HG03565 (cell line): ENCODE results near the gene IPPK.
A peak's percentile ranks its signal among the peaks of the same experiment; 100 is the strongest.

Experiments used
- ATAC-seq: cut with Tn5 transposase; IDR thresholded peaks from one replicate; pipeline ENCODE4 v1.9.1; 2021; ENCODE audit warnings: mild to moderate bottlenecking, moderate library complexity; ENCODE audit not compliant: unreplicated experiment

Gene IPPK

GRCh38 chr9:92669890-92670708, at the start of gene IPPK:
Gene IPPK (minus strand): TSS chr9:92670131. CDS start chr9:92669988, 143 bp downstream.
- ATAC-seq: peak; percentile 95

GRCh38 chr9:92719028-92719647, 49.2 kb upstream of the IPPK start:
- ATAC-seq: no peak

GRCh38 chr9:92718086-92719001, 48.4 kb upstream of the IPPK start:
- no peak for ATAC-seq

- ATAC-seq: no peak
These were observed 47.5 kb upstream of the IPPK start for GRCh38 chr9:92717201-92718085.

GRCh38 chr9:92716557-92716956, 46.6 kb upstream of the IPPK start:
- no peak for ATAC-seq

GRCh38 chr9:92715488-92716231, 45.7 kb upstream of the IPPK start:
- no peak for ATAC-seq

- ATAC-seq: no peak
These were observed 45.0 kb upstream of the IPPK start for GRCh38 chr9:92714787-92715487.

GRCh38 chr9:92714016-92714415, 44.1 kb upstream of the IPPK start:
- no peak for ATAC-seq

GRCh38 chr9:92713528-92713927, 43.6 kb upstream of the IPPK start:
- no peak for ATAC-seq

- ATAC-seq: no peak
These were observed 42.8 kb upstream of the IPPK start for GRCh38 chr9:92712767-92713166.

- ATAC-seq: no peak
These were observed 41.9 kb upstream of the IPPK start for GRCh38 chr9:92711844-92712243.

GRCh38 chr9:92711146-92711545, 41.2 kb upstream of the IPPK start:
- ATAC-seq: no peak

- no peak for ATAC-seq
These were observed 40.4 kb upstream of the IPPK start for GRCh38 chr9:92710368-92710767.

- ATAC-seq: no peak
These were observed 40.0 kb upstream of the IPPK start for GRCh38 chr9:92709954-92710353.

GRCh38 chr9:92709240-92709639, 39.3 kb upstream of the IPPK start:
- ATAC-seq: no peak

GRCh38 chr9:92707530-92707929, 37.6 kb upstream of the IPPK start:
- no peak for ATAC-seq

GRCh38 chr9:92706218-92706940, 36.4 kb upstream of the IPPK start:
- no peak for ATAC-seq

GRCh38 chr9:92704528-92704927, 34.6 kb upstream of the IPPK start:
- no peak for ATAC-seq
